ENCODE data around the gene PTPRO. TPM values are rescaled to one million over a fixed set of nuclear protein-coding genes. Genes with fewer than 3 reads are reported as not detected.
A peak's percentile ranks its signal among the peaks of the same experiment; 100 is the strongest.

Gene PTPRO
- 3.9 TPM for polyA plus RNA-seq (2012; ENCODE audit: missing spikeins)

DNA sequence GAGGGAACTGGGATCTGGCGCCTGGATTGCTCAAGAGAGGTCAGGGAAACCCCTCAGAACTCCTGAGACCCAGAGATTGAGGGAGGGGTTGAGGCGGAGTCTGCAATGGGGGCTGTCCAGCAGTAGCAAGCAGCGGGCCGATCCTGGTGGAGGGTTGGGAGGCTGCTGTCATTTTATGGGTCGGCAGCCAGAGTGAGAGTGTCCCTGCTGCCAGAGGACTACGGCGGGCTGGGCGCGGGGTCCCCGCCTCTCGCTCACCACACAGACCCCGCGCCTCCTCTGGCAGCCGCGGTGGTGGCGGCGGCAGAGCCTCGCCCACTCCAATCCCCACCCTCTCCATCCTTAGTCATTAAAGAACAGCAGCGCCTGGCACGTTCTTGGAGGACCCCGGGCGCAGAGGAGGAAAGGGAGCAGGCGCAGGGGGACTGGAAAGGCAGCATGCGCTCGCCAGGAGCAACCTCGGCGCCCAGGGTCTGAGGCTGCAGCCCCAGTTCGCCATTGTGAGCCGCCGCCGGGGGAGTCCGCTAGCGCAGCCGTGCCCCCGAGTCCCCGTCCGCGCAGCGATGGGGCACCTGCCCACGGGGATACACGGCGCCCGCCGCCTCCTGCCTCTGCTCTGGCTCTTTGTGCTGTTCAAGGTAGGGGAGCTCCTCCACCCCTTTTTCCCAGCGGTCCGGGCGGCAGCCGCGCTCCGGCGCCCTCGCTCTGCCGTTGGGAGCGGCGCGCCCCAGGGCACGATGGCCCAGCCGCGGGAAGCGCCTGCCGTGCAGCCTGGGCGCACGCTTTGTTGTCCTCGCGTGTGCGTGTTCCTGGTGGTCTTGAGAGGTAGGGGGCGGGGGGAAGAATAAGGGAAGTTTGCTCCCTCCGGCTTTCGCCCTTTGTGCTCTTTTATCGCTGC, at the start of gene PTPRO:
Gene PTPRO, plus strand, starts transcription at position 345 of the 898 bp plus-strand sequence.
- FAIRE-seq (no peak), DNase-seq (ENCODE audit: insufficient read length) (no peak)
- TF ChIP-seq POLR2A (IDR thresholded peaks at IDR 0.05; ENCODE audit: low read depth, low read length) (no peak), POLR2AphosphoS5 (IDR thresholded peaks at IDR 0.05; ENCODE audit: low read depth, low read length) (no peak), TAF1 (IDR thresholded peaks at IDR 0.05; ENCODE audit: borderline replicate concordance, low read depth, low read length) (no peak)

DNA sequence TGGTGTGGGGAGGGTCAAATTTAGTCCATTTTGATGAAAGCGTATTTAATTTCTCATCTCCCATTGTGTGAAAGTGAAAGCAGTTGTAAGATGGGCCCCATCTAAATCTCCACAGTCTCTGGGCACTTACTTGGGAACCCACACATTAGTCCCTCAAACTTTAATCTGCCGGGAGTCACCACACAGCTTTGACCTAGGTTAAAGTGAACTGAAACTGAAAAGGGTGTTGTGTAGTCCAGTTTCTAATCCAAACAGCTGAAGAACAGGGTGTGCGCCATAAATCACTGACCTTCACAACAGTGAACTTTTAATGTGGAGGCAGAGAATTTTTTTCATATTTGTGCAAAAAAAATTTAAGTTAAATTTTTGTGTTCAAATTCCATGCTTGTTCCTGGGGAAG, 48.4 kb upstream of the PTPRO start:
- DNase-seq (ENCODE audit: insufficient read length) (no peak), FAIRE-seq (no peak)
- TF ChIP-seq TAF1 (IDR thresholded peaks at IDR 0.05; ENCODE audit: borderline replicate concordance, low read depth, low read length) (no peak), POLR2A (IDR thresholded peaks at IDR 0.05; ENCODE audit: low read depth, low read length) (no peak), POLR2AphosphoS5 (IDR thresholded peaks at IDR 0.05; ENCODE audit: low read depth, low read length) (no peak)

DNA sequence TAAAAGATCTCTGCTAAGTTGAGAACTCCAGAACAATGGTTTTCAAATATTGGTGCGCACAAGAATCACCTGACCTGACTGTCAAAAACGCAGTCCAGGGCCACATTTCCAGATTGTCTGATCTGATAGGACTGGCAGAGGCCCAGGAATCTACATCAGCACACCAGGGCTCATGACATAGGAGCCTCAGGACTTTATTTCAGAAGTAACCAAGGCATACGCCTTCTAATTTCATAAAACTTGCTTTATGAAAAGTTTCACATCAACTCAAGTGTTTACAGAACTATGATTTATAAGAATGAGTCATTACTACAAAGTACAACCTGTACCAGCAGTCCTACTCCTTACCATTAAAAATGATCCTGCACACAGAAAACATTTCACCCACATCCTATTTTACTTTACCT, 47.7 kb upstream of the PTPRO start:
- no peak for FAIRE-seq
- no peak for DNase-seq (ENCODE audit: insufficient read length)
- TF ChIP-seq TAF1 (IDR thresholded peaks at IDR 0.05; ENCODE audit: borderline replicate concordance, low read depth, low read length) (no peak), POLR2A (IDR thresholded peaks at IDR 0.05; ENCODE audit: low read depth, low read length) (no peak), POLR2AphosphoS5 (IDR thresholded peaks at IDR 0.05; ENCODE audit: low read depth, low read length) (no peak)

DNA sequence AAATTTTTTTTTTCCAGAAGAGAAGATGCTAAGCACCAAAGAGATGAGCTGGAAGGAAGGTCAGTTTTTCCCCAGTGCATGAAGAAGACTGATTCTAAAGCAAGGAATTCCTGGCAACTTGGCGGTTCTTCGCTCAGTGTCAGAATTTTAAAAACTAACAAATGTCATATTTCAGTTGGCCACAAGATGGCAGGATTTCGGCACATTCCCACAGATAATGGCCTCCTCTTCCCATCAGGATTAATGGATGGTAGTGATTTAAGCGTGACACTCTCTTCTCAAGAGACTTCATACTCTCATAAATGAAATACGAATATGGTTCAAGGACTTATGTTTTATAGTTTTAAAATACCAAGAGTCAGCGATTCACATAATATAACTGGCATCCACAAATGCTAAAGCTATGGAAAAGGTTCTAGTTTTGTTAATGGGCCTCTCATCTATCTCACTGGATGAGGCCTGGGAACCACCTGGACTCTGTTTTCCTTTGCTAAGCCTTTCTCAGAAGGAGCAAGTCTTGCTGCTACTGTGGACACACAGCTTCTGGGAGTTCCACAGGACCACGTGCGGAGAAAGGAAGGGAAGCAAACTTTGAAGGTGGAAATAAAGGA, 46.1 kb upstream of the PTPRO start:
- DNase-seq (ENCODE audit: insufficient read length) (no peak), FAIRE-seq (peak; percentile 65)
- no peak for TF ChIP-seq TAF1 (IDR thresholded peaks at IDR 0.05; ENCODE audit: borderline replicate concordance, low read depth, low read length)
- no peak for TF ChIP-seq POLR2AphosphoS5 (IDR thresholded peaks at IDR 0.05; ENCODE audit: low read depth, low read length)
- no peak for TF ChIP-seq POLR2A (IDR thresholded peaks at IDR 0.05; ENCODE audit: low read depth, low read length)

DNA sequence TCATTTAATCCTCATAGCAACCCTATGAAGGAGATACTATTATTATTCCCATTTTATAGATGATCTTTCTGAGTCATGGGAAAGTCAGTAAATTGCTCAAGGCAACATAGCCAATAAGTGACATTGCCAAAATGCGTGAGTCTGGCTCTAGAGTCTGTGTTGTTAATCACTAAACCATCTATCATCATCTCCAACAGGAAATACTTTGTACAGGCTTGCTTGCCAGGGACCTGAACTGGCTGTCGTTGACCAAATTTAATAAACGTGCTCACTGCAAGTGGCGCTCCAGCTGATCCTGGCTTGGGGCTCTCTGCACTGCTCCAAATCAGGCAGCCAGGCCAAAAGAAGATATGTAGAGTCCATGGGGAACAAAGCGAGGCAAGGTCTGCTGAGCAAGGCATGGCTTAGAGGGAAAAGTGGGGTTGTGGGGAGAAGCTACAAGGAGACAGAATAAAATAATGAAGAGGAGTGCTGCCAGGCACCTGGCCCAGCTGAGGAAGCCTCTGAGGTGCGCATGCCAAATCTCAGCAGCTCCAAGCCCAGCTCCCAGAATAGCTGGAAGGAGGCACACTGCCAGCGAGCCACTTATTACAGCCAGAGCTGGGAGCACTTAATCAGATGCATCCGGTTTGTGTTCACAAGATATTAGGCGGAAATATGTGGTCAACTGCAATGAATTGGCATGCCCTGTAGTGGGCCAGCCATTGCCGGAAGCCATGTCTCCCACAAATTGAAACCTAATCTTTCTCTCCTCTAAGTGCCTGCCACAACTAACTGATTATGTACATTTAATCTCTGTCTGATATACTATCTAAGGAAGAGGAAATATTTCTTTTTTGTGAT, 43.3 kb upstream of the PTPRO start:
- no peak for DNase-seq (ENCODE audit: insufficient read length)
- FAIRE-seq = no peak
- no peak for TF ChIP-seq POLR2A (IDR thresholded peaks at IDR 0.05; ENCODE audit: low read depth, low read length)
- no peak for TF ChIP-seq POLR2AphosphoS5 (IDR thresholded peaks at IDR 0.05; ENCODE audit: low read depth, low read length)
- no peak for TF ChIP-seq TAF1 (IDR thresholded peaks at IDR 0.05; ENCODE audit: borderline replicate concordance, low read depth, low read length)

DNA sequence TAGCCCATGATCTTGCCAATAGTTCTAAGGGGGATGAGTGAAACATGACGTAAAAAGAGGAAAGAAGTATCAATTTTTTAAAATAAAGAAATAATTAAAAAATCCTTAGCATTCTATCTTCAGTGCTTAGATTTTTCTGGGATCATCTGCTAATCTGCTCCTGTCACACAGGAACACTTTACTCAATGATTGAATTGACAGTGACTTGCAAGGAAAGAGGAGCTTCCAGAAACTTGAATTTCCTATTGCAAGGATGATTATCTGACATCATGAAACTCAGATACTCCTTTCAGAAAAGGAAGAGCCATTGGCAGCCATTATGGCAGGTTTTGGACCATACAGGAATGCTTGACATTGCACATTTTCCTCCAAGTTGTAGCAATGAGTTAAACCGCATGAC, 41.4 kb upstream of the PTPRO start:
- no peak for DNase-seq (ENCODE audit: insufficient read length)
- FAIRE-seq = no peak
- TF ChIP-seq POLR2A (IDR thresholded peaks at IDR 0.05; ENCODE audit: low read depth, low read length) (no peak), TAF1 (IDR thresholded peaks at IDR 0.05; ENCODE audit: borderline replicate concordance, low read depth, low read length) (no peak), POLR2AphosphoS5 (IDR thresholded peaks at IDR 0.05; ENCODE audit: low read depth, low read length) (no peak)

DNA sequence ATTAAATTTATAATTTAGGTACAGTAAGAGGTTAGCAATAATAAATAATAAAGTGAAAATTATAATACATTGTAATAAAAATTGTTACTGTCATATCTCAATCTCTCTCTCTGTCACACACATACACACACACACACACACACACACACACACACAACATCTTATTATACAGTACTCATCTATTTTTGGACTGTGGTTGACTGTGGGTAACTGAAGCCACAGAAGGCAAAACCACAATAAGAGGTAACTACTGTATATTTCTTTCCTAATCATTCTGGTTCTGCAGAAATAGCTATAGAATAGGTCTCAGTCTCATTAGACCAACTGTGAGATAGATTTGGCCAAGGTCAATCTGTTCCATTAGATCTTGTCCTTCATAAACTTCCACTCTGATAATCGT, 33.1 kb upstream of the PTPRO start:
- FAIRE-seq = no peak
- TF ChIP-seq POLR2AphosphoS5 (IDR thresholded peaks at IDR 0.05; ENCODE audit: low read depth, low read length) = no peak
- no peak for TF ChIP-seq POLR2A (IDR thresholded peaks at IDR 0.05; ENCODE audit: low read depth, low read length)
- TF ChIP-seq TAF1 (IDR thresholded peaks at IDR 0.05; ENCODE audit: borderline replicate concordance, low read depth, low read length) = no peak
- no peak for DNase-seq (ENCODE audit: insufficient read length)

DNA sequence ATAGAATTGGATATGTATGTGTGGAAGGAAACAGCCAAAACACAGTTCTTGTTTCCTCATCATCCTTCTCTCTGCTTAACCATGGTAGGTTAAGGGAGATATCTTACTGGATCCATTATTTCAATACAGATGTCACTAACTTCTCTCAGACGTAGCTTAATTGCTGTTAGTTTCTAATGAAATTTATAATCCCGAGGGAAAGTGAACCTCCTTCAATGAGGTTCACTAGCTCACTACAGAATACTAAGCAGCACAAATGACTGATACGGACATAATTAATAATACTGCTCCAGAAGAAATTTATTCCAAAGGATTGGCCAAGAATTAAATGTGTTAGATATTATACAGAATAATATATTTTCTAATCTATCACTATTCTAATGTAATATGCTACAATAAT, 28.6 kb upstream of the PTPRO start:
- no peak for FAIRE-seq
- no peak for DNase-seq (ENCODE audit: insufficient read length)
- no peak for TF ChIP-seq POLR2AphosphoS5 (IDR thresholded peaks at IDR 0.05; ENCODE audit: low read depth, low read length)
- TF ChIP-seq TAF1 (IDR thresholded peaks at IDR 0.05; ENCODE audit: borderline replicate concordance, low read depth, low read length) = no peak
- TF ChIP-seq POLR2A (IDR thresholded peaks at IDR 0.05; ENCODE audit: low read depth, low read length) = no peak

DNA sequence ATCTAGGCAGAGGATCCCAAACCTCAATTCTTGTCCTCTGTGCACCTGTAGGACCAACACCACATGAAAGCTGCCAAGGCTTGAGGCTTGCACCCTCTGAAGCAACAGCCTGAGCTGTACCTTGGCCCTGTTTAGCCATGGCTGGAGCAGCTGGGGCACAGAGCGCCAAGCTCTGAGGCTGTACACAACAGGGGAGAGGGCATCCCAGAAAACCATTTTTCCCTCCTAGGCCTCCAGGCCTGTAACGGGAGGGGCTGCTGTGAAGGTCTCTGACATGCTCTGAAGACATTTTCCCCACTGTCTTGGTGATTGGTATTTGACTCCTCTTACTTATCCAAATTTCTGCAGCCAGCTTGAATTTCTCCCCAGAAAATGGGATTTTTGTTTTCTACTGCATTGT, 22.4 kb upstream of the PTPRO start:
- FAIRE-seq = no peak
- no peak for DNase-seq (ENCODE audit: insufficient read length)
- TF ChIP-seq POLR2A (IDR thresholded peaks at IDR 0.05; ENCODE audit: low read depth, low read length) = no peak
- no peak for TF ChIP-seq TAF1 (IDR thresholded peaks at IDR 0.05; ENCODE audit: borderline replicate concordance, low read depth, low read length)
- TF ChIP-seq POLR2AphosphoS5 (IDR thresholded peaks at IDR 0.05; ENCODE audit: low read depth, low read length) = no peak

DNA sequence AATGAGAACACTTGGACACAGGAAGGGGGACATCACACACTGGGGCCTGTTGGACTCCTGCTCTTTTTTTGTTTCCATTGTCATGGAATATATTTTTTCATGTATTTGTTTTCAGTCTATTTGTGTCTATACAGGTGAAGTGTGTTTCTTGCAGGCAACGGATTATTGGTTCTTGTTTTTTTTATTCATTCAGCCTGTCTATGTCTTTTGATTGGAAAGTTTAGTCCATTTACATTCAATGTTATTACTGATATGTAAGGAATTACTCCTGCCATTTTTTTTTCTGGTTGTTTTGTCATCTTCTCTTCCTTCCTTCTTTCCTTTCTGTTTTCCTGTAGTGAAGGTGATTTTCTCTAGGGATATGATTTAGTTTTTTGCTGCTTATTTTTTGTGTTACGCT, 18.0 kb upstream of the PTPRO start:
- TF ChIP-seq POLR2A (IDR thresholded peaks at IDR 0.05; ENCODE audit: low read depth, low read length) (no peak), TAF1 (IDR thresholded peaks at IDR 0.05; ENCODE audit: borderline replicate concordance, low read depth, low read length) (no peak), POLR2AphosphoS5 (IDR thresholded peaks at IDR 0.05; ENCODE audit: low read depth, low read length) (no peak)
- DNase-seq (ENCODE audit: insufficient read length) = no peak
- no peak for FAIRE-seq

DNA sequence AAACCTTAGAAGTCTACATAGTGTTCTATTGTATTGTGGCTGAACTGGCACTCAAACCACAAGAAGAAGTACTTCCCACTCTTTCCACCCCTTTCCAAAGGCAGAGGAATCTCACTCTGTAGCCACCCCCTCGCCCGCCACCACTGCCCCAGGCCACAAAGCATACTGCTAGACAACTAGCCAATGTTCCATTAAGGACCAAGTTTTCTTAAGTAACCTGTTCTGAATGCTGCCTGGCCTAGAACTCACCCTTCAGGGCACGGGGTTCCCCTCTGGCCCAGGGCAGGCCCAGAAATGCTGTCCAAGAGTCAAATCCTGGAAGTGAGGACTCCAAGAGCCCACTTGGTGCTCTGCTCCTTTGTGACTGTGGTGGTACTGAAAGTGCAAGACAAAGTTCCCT, 15.7 kb upstream of the PTPRO start:
- no peak for TF ChIP-seq TAF1 (IDR thresholded peaks at IDR 0.05; ENCODE audit: borderline replicate concordance, low read depth, low read length)
- TF ChIP-seq POLR2AphosphoS5 (IDR thresholded peaks at IDR 0.05; ENCODE audit: low read depth, low read length) = no peak
- TF ChIP-seq POLR2A (IDR thresholded peaks at IDR 0.05; ENCODE audit: low read depth, low read length) = no peak
- DNase-seq (ENCODE audit: insufficient read length) (no peak), FAIRE-seq (no peak)
